Heart left ventricle (tissue), 16 donors: Measurements from ENCODE around the gene SIRT6. TPM values are rescaled to one million over a fixed set of nuclear protein-coding genes. Genes with fewer than 3 reads are reported as not detected.

Experiments used
- ATAC-seq, 4 donors: fragments of 200-7000 bp; cut with Tn5 transposase; one replicate each; pipeline ENCODE4 v1.9.1; 2020 to 2022; ENCODE audit warnings: moderate library complexity in 4 of 4, mild to moderate bottlenecking in 3 of 4, moderate number of reproducible peaks in 1 of 4
- DNase-seq, 5 donors: peaks; one replicate each; pipeline ENCODE4 v3.0.0-alpha.2; 2020
- H3K27ac ChIP-seq, 12 donors: fragments of 200-600 bp; sonication (generic) in 4 of 12; one replicate each; pipeline versions ENCODE4 v1.5.0 to v1.8.0; 2016 to 2022; ENCODE audit warnings: mild to moderate bottlenecking in 2 of 12
- H3K27me3 ChIP-seq, 9 donors: fragments of 200-600 bp; sonication (generic) in 2 of 9; one replicate each; pipeline versions ENCODE4 v1.5.1 to v1.8.0; 2016 to 2022; ENCODE audit warnings: mild to moderate bottlenecking in 3 of 9
- H3K36me3 ChIP-seq, 9 donors: fragments of 200-600 bp; sonication (generic) in 2 of 9; one replicate each; pipeline versions ENCODE4 v1.5.0 to v1.8.0; 2018 to 2022; ENCODE audit warnings: mild to moderate bottlenecking in 2 of 9
- H3K4me1 ChIP-seq, 12 donors: fragments of 200-600 bp; sonication (generic) in 4 of 12; one replicate each; pipeline versions ENCODE4 v1.5.0 to v1.8.0; 2016 to 2022; ENCODE audit warnings: mild to moderate bottlenecking in 3 of 12
- H3K4me3 ChIP-seq, 12 donors: fragments of 200-600 bp; sonication (generic) in 4 of 12; one replicate each; pipeline versions ENCODE4 v1.5.0 to v1.8.0; 2017 to 2022; ENCODE audit warnings: mild to moderate bottlenecking in 9 of 12, moderate library complexity in 4 of 12
- H3K9me3 ChIP-seq, 12 donors: fragments of 200-600 bp; sonication (generic) in 4 of 12; one replicate each; pipeline versions ENCODE4 v1.5.0 to v1.8.0; 2016 to 2022; ENCODE audit warnings: mild to moderate bottlenecking in 1 of 12
- CTCF ChIP-seq, 12 donors: fragments of 200-600 bp; sonication (generic) in 4 of 12; IDR thresholded peaks; one replicate each; pipeline versions ENCODE4 v1.5.0 to v1.8.0; 2018 to 2022; ENCODE audit warnings: antibody characterized with exemption in 12 of 12, mild to moderate bottlenecking in 5 of 12
- POLR2A ChIP-seq, 2 donors: fragments of 450-650 bp; IDR thresholded peaks; one replicate each; pipeline ENCODE4 v1.6.1; 2017; ENCODE audit warnings: antibody characterized with exemption in 2 of 2, mild to moderate bottlenecking in 2 of 2, moderate library complexity in 2 of 2
- WGBS, 4 donors: extraction: QIAGEN DNeasy Blood & Tissue Kit in 2 of 4; methylation state at CpG; one replicate each; pipeline versions ENCODE4 v1.1.5 to v1.1.7; 2013 to 2018; 5-methylcytosine and 5-hydroxymethylcytosine counted together
- intact Hi-C, 10 donors: fragments of 100-400 bp; cut with DNase I; formaldehyde crosslinking; loops; one replicate each; pipeline versions ENCODE4 v1.11.1 to v1.14.2; 2022
- polyA plus RNA-seq, 2 donors: library from polyadenylated mRNA; stranded (reverse); fragments of 200-250 nt; gene quantifications; one replicate each; pipeline ENCODE4 v1.2.3, GENCODE V29; 2013
- total RNA-seq, 9 donors: library from RNA; depleted of rRNA in 2 of 9; stranded (reverse); fragments of >200 nt in 2 of 9; fragmentation: NEBNext Ultra II Directional in 3 of 9; extraction: Animal tissue kit (Norgen Biotek cat#: 25700) in 3 of 9; gene quantifications; one replicate each; pipeline versions ENCODE4 v1.1.0 to v1.2.4, GENCODE V29; 2016 to 2023
- donor health status: ischemic (EF 13 %, LVEDD 7.1; RV severe dilation, severe dysfunction).
- donor health status: healthy with polysubstance abuse.
- donor health status: DM: no; HTN: yes; CAD: no.
- donor health status: DM: no; HTN: no; CAD: no.
- donor health status: ischemic (EF 25% LVEDD 6.9; RV normal size, moderate dysfunction).
- donor health status: ischemic (EF 25% LVEDD 5.7; RV mildly dilated, moderate dysfunction).
- donor health status: healthy.
- donor health status: DM: yes; HTN: yes; CAD: no.
- donor health status: ischemic (EF 35%, LVEDD 5.7; RV mildly dilated, moderate dysfunction).
- donor health status: nonischemic (EF 11% LVEDD 7.7; RV severe dilation, severe dysfunction).
- donor health status: DM: yes; HTN: yes; CAD: no.
- donor health status: PGD.
- donor health status: ischemic (EF 29% LVEDD 5.4; RV normal size, mild dysfunction).
- donor health status: nonischemic (EF 23%, LVEDD 6.1; RV moderate dilation, normal function).

The SIRT6 gene
- total and polyA plus RNA-seq, 11 donors = 10.2 to 29.0 (median 13.1) TPM

GRCh38 chr19:4183967-4184717 lies 1.8 kb upstream of the SIRT6 start:
- no peak for TF ChIP-seq CTCF (IDR thresholded peaks at IDR 0.05)
- TF ChIP-seq POLR2A (IDR thresholded peaks at IDR 0.05) = no peak
- Histone ChIP-seq H3K9me3 (no peaks in the 10 kb centered on the region), H3K27me3 (no peaks in the 10 kb centered on the region), H3K36me3 (peaks cover 0 to 16% (median 10%) of the 10 kb centered on the region in 9 donors), H3K4me3 (no peak overlapping the region), H3K27ac (no peak overlapping the region), H3K4me1 (peaks cover 0 to 27% (median 15%) of the 10 kb centered on the region in 12 donors)
- 33 to 40% (median 37%) methylated on average over 19 to 23 of the region's 23 CpGs for WGBS, 4 donors
- DNase-seq (no peak), ATAC-seq (no peak)
- intact Hi-C loops = loop anchor here in 5 of 10 donors (2.0 to 10.0 kb wide), 5 partner anchors 42 to 199 kb away; partner anchors contain the start of genes EEF2 (in 3 of the 5) and PIAS4 (in 1 of the 5)

GRCh38 chr19:4181053-4181508 lies 1.3 kb downstream of the SIRT6 start:
- TF ChIP-seq CTCF (IDR thresholded peaks at IDR 0.05) (no peak), POLR2A (IDR thresholded peaks at IDR 0.05) (no peak)
- Histone ChIP-seq H3K4me3 (peak overlapping the region in 4 of 12 donors; percentile 74 to 90 (median 87)), H3K27ac (no peak overlapping the region), H3K27me3 (no peaks in the 10 kb centered on the region), H3K36me3 (peaks cover 0 to 42% (median 34%) of the 10 kb centered on the region in 9 donors), H3K9me3 (no peaks in the 10 kb centered on the region), H3K4me1 (peaks cover 0 to 27% (median 15%) of the 10 kb centered on the region in 12 donors)
- intact Hi-C loops = loop anchor here in 4 of 10 donors (5.0 to 10.0 kb wide), 4 partner anchors 39 to 196 kb away; partner anchors contain the start of genes EEF2 (in 3 of the 4) and PIAS4 (in 1 of the 4)
- DNase-seq (no peak), ATAC-seq (no peak)
- 67 to 91% (median 82%) methylated on average over 2 of the region's 2 CpGs for whole genome bisulfite sequencing, 4 donors

GRCh38 chr19:4178990-4179389 lies 3.4 kb downstream of the SIRT6 start:
- Histone ChIP-seq H3K27ac (no peak overlapping the region), H3K4me1 (peaks cover 0 to 23% (median 15%) of the 10 kb centered on the region in 12 donors), H3K27me3 (no peaks in the 10 kb centered on the region), H3K4me3 (no peak overlapping the region), H3K9me3 (no peaks in the 10 kb centered on the region), H3K36me3 (peaks cover 0 to 59% (median 34%) of the 10 kb centered on the region in 9 donors)
- DNase-seq (no peak), ATAC-seq (no peak)
- intact Hi-C loops = no loop called here
- no peak for TF ChIP-seq POLR2A (IDR thresholded peaks at IDR 0.05)
- no peak for TF ChIP-seq CTCF (IDR thresholded peaks at IDR 0.05)
- 88 to 91% (median 91%) methylated on average over 18 of the region's 18 CpGs for WGBS, 4 donors

GRCh38 chr19:4177146-4177545 lies 5.2 kb downstream of the SIRT6 start:
- Histone ChIP-seq H3K4me3 (no peak overlapping the region), H3K27ac (no peak overlapping the region), H3K36me3 (peaks cover 0 to 59% (median 34%) of the 10 kb centered on the region in 9 donors), H3K27me3 (peaks cover 0 to 8% (median 0%) of the 10 kb centered on the region in 9 donors), H3K4me1 (peaks cover 0 to 18% (median 12%) of the 10 kb centered on the region in 12 donors), H3K9me3 (no peaks in the 10 kb centered on the region)
- WGBS, 4 donors = 95 to 99% (median 98%) methylated on average over 5 of the region's 5 CpGs
- intact Hi-C loops = no loop called here
- DNase-seq = no peak
- no peak for ATAC-seq
- TF ChIP-seq CTCF (IDR thresholded peaks at IDR 0.05) = no peak
- TF ChIP-seq POLR2A (IDR thresholded peaks at IDR 0.05) = no peak
